ENCODE measurements around the gene OR10K2. TPM values are rescaled to one million over a fixed set of nuclear protein-coding genes. Genes with fewer than 3 reads are reported as not detected.

Gene OR10K2
- total and polyA plus RNA-seq, 2 of the 8 experiments (the other 6 are each of a cell fraction or from before 2014, with no cell fraction given) = not detected

DNA sequence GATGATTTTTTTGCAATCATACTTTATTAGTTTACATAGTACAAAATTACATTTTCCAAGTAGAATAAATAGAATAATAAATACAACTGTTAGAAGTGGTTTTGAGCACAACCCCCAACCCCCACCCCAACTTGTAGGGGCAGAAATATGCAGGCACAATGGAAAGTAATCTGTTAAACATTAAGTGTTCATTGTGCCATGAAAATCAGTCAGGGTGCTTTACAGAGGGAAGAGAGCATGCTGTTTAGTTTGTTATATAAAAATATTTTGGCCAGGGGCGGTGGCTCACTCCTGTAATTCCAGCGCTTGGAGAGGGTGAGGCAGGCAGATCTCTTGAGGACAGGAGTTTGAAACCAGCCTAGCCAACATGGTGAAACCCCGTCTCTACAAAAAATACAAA, 29.4 kb downstream of the OR10K2 start:
- Histone ChIP-seq H2AFZ (ENCODE audit: low read length) (no peak overlapping the region), H4K5ac (ENCODE audit: insufficient read length, low read depth, low read length) (no peak overlapping the region), H3K23ac (ENCODE audit: insufficient read length) (no peak overlapping the region), H3K14ac (ENCODE audit: insufficient read length) (no peak overlapping the region), H3K27me3 (replicated peaks in 1 of 4; ENCODE audit: control insufficient read depth in 3 of 4, extremely low read depth in 1 of 4, insufficient read depth in 3 of 4, low read length in 3 of 4) (no peaks in the 10 kb centered on the region; a peak in 1 of 7 replicates), H4K91ac (replicated peaks; ENCODE audit: insufficient read length, low read length) (no peak overlapping the region), H2BK12ac (ENCODE audit: low read depth, low read length) (no peak overlapping the region), H3K9me3 (ENCODE audit: insufficient read depth in 2 of 2, low read depth in 1 of 2, low read length in 1 of 2) (no peaks in the 10 kb centered on the region), H3K56ac (replicated peaks; ENCODE audit: insufficient read length, low read depth, low read length) (no peak overlapping the region), H4K20me1 (replicated peaks in 1 of 2; ENCODE audit: control insufficient read depth in 1 of 2, insufficient read depth in 2 of 2, low read length in 2 of 2) (no peaks in the 10 kb centered on the region), H3K79me2 (ENCODE audit: control insufficient read depth in 1 of 2, insufficient read depth in 2 of 2, low read length in 2 of 2) (no peaks in the 10 kb centered on the region), H3K36me3 (ENCODE audit: control insufficient read depth in 2 of 4, insufficient read depth in 4 of 4, low read length in 3 of 4) (no peaks in the 10 kb centered on the region), H3K4me3 (ENCODE audit: extremely low read depth in 1 of 4, insufficient read depth in 2 of 4, low read depth in 3 of 4, low read length in 4 of 4) (no peak overlapping the region), H2BK5ac (ENCODE audit: low read depth, low read length) (no peak overlapping the region), H2BK20ac (ENCODE audit: low read length) (no peak overlapping the region), H3K9ac (replicated peaks in 1 of 4; ENCODE audit: extremely low read depth in 1 of 4, low read depth in 3 of 4, low read length in 3 of 4) (no peak overlapping the region), H3K27ac (ENCODE audit: low read depth, low read length) (no peak overlapping the region), H3K4me1 (replicated peaks in 1 of 4; ENCODE audit: control insufficient read depth in 3 of 4, insufficient read depth in 4 of 4, low read length in 3 of 4) (no peaks in the 10 kb centered on the region), H3K79me1 (ENCODE audit: low read depth, low read length) (no peaks in the 10 kb centered on the region), H2BK15ac (ENCODE audit: low read length) (no peak overlapping the region), H2BK120ac (replicated peaks; ENCODE audit: low read depth, low read length) (no peak overlapping the region), H2AK5ac (ENCODE audit: low read depth, low read length) (no peak overlapping the region), H3K18ac (ENCODE audit: extremely low read depth, low read length) (no peak overlapping the region), H3K4ac (replicated peaks; ENCODE audit: insufficient read length, low read depth, low read length) (no peak overlapping the region), H3K23me2 (ENCODE audit: low read depth, low read length) (no peaks in the 10 kb centered on the region), H3K4me2 (ENCODE audit: insufficient read depth in 1 of 2, low read depth in 2 of 2, low read length in 2 of 2) (no peak overlapping the region), H4K8ac (ENCODE audit: extremely low read depth, insufficient read depth, low read length) (no peak overlapping the region)
- ChIA-PET POLR2A (ENCODE audit: partially characterized antibody) (no interaction called here), CTCF (ENCODE audit: partially characterized antibody) (interaction anchor here (3.4 kb wide), 1 partner anchor 193 kb away, joined by 8 read pairs; no protein-coding TSS in a partner anchor)
- no peak for DNase-seq (ENCODE audit: low read depth in 1 of 2, low spot score in 2 of 2)
- WGBS, 2 experiments (ENCODE audit: extremely low coverage in 1 of 2, insufficient coverage in 1 of 2, insufficient read length in 1 of 2, insufficient replicate concordance in 2 of 2, low coverage in 1 of 2, low lambda C conversion rate in 2 of 2, missing lambda C conversion rate in 1 of 2) = 88% methylated on average over 3 of the region's 3 CpGs; no CpG with 5 or more reads in 1 of the 2 experiments
- FAIRE-seq = no peak
- no peak for TF ChIP-seq SIN3A (conservative IDR thresholded peaks at IDR 0.05 in 1 of 2, IDR thresholded peaks at IDR 0.05 in 1 of 2; ENCODE audit: low read depth in 1 of 2, low read length in 2 of 2)
- no peak for TF ChIP-seq SP2 (IDR thresholded peaks at IDR 0.05; ENCODE audit: low read length)
- no peak for TF ChIP-seq EZH2 (IDR thresholded peaks at IDR 0.05; ENCODE audit: low read depth, low read length, severe bottlenecking)
- no peak for TF ChIP-seq TAF7 (optimal IDR thresholded peaks at IDR 0.05; ENCODE audit: borderline replicate concordance, low read depth, low read length)
- no peak for TF ChIP-seq TEAD4 (IDR thresholded peaks at IDR 0.05; ENCODE audit: low read depth, low read length)
- no peak for TF ChIP-seq BCL11A (IDR thresholded peaks at IDR 0.05; ENCODE audit: low read depth in 2 of 2, low read length in 2 of 2)
- TF ChIP-seq JUND (IDR thresholded peaks at IDR 0.05; ENCODE audit: low read length) = no peak
- TF ChIP-seq, protein P1, sequence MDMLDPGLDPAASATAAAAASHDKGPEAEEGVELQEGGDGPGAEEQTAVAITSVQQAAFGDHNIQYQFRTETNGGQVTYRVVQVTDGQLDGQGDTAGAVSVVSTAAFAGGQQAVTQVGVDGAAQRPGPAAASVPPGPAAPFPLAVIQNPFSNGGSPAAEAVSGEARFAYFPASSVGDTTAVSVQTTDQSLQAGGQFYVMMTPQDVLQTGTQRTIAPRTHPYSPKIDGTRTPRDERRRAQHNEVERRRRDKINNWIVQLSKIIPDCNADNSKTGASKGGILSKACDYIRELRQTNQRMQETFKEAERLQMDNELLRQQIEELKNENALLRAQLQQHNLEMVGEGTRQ (IDR thresholded peaks at IDR 0.05; ENCODE audit: low read length) = no peak
- TF ChIP-seq KDM1A (IDR thresholded peaks at IDR 0.05; ENCODE audit: borderline replicate concordance, low read length) = no peak
- no peak for TF ChIP-seq BACH1 (IDR thresholded peaks at IDR 0.05; ENCODE audit: low read length)
- TF ChIP-seq, protein P2, sequence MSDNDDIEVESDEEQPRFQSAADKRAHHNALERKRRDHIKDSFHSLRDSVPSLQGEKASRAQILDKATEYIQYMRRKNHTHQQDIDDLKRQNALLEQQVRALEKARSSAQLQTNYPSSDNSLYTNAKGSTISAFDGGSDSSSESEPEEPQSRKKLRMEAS (IDR thresholded peaks at IDR 0.05) = no peak
- no peak for TF ChIP-seq ASH2L (IDR thresholded peaks at IDR 0.05; ENCODE audit: low read length)
- no peak for TF ChIP-seq NANOG (IDR thresholded peaks at IDR 0.05; ENCODE audit: insufficient read depth, low read depth, low read length, poor library complexity, severe bottlenecking)
- no peak for TF ChIP-seq YY1 (IDR thresholded peaks at IDR 0.05; ENCODE audit: low read depth, low read length)
